ENCODE measurements around the gene COX10.

DNA sequence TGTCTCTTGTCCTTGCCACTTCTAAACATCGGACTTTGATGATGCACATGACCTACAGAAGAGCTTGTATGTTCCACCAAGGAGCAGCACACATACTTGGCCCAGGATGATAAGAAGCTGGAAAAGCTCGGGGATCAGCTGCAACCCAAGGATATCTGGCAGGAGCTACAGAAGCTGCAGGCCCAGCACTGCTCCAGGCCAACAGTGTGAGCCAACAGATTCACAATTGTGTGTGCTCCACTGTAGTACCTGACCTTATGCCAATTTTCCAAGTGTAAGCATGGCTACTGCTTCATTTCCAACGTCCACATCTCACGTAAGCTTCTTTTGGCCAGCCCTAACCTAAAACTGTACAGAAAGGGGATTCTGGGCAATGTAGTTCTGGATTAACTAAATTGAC, 83.4 kb downstream of the COX10 start:
- no peak for TF ChIP-seq CTCF (conservative IDR thresholded peaks at IDR 0.05; ENCODE audit: low read depth, low read length)
- TF ChIP-seq EZH2 (IDR thresholded peaks at IDR 0.05; ENCODE audit: borderline replicate concordance, low read depth, low read length, poor library complexity, severe bottlenecking) = no peak
